GM18502 (cell line): ENCODE data around the gene HPCAL1.
A peak's percentile ranks its signal among the peaks of the same experiment; 100 is the strongest.

Experiments used
- ATAC-seq: cut with Tn5 transposase; IDR thresholded peaks from one replicate; pipeline ENCODE4 v1.9.1; 2021; ENCODE audit warnings: mild to moderate bottlenecking; ENCODE audit not compliant: unreplicated experiment, poor library complexity

Gene HPCAL1

GRCh38 chr2:10331702-10332401, 29.1 kb downstream of the HPCAL1 start:
- peak; percentile 67 for ATAC-seq

- no peak for ATAC-seq
Observed at GRCh38 chr2:10332402-10333246, 29.9 kb downstream of the HPCAL1 start.

GRCh38 chr2:10333247-10333613, 30.5 kb downstream of the HPCAL1 start:
- no peak for ATAC-seq

- ATAC-seq, result no peak
Observed at GRCh38 chr2:10333966-10334365, 31.3 kb downstream of the HPCAL1 start.

DNA sequence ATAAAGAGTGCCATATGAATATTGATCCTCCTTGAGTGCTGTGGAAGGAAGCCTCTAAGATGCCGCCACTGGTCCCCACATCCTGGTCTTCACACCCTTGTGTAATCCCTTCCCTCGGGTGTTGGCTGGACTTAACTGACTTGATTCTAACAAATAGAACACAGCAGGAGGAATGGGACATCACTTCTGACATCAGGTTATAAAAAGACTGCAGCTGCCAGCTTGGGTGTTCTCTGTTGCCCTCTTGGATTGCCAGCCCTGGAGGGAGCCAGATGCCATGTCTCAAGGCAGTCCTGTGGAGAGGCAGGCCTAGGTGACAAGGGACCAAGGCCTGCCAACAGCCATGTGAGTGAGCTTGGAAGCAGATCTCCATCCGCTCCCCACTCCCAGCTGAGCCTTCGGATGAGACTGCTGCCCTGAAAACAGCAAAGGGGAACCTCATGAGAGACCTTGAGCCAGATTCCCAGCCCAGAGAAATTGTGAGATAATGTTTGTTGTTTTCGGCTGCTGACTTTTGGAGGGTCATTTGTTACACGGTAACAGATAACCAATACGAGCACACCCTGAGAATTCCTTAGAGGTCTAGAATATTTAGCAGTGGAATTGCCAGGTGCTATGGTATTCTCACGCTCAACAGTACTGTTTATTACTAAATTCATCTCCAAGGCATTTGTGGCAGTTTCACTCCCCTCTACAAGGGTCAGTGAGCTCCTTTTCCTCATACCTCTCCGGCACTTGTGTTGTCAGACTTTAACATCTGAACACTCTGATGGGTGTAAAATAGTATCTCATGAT, 32.5 kb downstream of the HPCAL1 start:
- no peak for ATAC-seq

DNA sequence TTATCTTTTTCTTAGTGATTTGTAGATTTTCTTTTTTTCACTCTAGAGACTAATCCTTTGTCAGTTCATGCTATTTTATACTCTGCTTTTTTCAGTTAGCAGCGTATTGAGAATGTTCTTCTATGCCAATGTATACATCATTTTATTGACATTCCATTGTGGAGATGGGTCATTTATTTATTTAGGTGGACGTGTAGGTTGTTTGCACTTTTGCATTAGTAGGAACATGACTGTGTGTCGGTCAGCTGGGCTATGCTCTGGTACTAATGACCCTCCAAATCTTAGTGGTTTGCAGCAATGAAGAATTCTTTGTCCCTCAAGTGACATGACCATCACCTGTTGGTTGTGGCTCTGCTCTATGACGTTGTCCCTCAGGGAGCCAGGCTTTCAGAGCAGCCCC, 33.6 kb downstream of the HPCAL1 start:
- ATAC-seq, result no peak

GRCh38 chr2:10337449-10338269, 35.0 kb downstream of the HPCAL1 start:
- no peak for ATAC-seq

DNA sequence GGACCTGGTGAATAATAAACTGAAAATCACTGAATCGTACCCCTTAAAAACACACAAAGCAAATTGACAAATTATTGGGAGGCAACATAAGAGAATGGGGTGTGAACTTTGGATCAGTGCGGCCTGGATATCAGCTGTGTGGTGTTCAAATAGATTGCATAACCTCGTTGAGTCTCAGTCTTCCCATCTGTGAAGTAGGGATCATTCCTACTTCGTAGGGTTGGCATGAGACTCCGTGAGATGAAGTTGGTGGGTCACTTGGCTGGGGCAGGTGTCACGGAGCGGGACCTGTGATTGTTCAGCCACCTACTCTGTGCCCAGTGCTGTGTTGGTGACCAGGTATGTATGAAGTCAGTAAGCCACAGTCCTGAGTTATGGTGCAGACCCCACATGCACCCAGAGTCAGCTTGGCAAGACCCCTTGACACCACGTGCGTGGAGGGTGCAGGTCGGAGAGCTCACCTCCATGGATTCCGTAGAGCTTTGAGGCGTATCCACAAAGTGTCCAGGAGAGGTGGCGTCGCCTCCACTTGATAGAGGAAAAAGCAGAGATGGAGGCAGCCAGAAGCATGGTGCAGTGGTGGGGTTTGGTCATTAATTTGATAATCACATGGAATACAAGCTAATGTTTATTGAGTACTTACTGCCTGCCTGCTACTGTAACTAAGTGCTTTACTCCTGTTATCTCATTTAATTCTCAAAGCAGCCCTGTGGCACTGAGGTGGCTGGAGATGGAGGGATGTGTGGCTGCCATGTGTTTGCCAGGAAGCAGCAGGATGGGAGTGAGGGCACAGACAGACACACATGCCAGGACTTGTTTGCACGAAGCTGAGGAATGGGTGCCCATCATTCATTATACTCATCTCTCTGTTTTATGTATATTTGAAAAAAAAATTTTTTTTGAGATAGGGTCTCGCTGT, 35.8 kb downstream of the HPCAL1 start:
- ATAC-seq, result no peak

- no peak for ATAC-seq
Observed at GRCh38 chr2:10339647-10340592, 37.2 kb downstream of the HPCAL1 start.

- no peak for ATAC-seq
Observed at GRCh38 chr2:10340593-10340975, 37.9 kb downstream of the HPCAL1 start.

DNA sequence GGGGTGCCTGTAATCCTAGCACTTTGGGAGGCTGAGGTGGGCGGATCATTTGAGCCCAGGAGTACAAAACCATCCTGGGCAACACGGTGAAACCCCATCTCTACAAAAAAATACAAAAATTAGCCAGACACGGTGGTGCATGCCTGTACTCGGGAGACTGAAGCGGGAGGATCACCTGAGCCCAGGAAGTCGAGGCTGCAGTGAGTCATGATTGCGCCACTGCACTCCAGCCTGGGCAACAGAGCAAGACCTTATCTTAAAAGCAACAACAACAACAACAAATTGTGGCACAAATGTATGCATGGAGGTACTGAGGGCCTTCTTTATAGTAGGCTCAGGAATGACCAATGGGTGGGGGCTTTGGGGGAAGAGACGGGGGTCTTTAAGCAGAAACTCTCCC, 38.5 kb downstream of the HPCAL1 start:
- ATAC-seq, result no peak

DNA sequence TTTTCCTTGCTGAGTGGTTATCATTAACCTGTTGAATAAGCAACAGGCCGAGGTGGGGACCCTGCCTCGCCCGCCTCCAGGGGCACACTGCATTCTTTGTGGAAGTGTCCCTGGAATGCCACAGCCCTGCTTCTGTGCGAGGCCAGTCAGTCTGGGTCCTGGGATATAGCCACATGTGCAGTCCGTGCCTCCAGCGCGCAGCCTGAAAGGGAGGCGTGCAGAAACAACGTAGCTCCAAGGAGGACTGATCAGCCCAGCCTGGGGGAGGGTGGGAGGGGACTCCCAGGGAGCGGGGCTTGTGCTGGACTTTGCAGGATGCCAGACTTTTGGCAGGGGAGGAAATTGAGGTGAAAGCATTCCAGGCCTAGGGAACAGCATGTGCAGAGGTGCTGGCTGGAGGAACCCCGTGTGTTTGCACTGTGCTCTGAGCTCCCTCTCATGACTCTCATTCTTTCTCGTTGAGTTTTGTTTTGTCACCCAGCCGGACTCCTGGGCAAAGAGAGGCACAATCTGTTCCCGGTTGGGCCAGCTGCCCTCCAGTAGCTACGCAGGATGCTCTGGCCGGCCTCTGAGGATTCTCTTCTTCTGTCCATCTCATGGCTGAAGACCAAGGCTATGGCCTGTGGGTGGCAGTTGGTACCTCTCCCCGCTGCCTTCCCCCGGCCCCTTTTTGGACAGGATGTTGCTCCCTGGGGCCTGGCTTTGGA, 39.7 kb downstream of the HPCAL1 start:
- no peak for ATAC-seq

DNA sequence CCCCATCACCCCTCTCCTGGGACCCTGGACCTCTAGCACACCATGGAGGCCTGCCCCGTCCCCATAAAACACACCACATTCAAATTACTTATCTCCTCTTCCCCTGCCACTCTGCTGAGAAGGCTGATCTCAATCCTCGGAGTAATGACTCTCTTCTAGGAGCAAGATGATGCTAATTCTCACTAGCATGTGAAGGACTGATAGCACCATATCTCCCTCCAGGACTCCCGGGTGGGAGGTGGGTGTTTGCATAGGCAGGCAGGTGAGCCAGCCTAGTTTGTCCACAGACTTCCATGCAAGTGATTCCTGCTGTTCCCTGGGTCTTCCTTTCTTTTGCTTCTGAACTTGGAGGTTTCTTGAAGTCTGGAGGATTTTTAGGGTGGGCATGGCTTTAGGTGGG, 40.5 kb downstream of the HPCAL1 start:
- no peak for ATAC-seq

GRCh38 chr2:10343658-10344057, 41.0 kb downstream of the HPCAL1 start:
- no peak for ATAC-seq

DNA sequence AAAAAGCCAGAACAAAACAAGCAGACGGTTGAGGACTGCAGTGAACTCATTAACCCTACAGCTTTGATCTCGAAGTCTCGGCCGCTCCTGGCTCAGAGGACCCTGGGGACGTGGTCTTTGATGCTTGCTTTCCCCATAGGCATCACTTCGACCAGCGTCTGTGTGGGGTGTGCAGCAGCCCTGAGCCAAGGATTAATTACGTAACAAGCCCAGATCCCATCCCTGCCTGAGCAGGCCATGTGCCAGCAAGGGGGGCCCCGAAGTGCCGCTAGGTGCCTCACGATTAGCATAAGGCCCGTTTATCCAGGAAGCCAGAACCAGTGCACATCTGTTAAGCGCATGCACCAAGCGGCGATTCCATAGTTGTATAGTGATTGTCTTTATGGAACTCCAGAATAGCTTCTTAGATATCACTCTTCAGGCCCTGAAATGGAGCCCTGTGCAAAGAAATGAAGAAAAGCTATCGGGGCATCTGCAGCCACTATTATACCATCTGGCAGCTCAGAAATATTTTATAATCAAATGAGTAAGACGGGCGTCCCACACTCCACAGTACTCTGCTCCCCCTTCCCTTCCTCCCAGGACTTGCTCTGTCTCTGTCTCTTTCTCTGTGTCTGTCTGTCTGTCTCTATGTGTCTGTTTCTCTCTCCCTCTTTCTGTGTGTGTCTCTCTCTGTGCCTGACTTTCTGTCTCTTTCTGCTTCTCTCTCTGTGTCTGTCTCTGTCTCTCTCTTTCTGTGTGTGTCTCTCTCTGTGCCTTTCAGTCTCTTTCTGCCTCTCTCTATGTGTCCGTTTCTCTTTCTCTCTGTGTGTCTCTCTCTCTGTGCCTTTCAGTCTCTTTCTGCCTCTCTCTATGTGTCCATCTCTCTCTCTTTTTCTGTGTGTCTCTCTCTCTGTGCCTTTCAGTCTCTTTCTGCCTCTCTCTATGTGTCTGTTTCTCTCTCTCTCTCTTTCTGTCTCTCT, 41.7 kb downstream of the HPCAL1 start:
- no peak for ATAC-seq

GRCh38 chr2:10345126-10345525, 42.4 kb downstream of the HPCAL1 start:
- no peak for ATAC-seq
